ENCODE data around the gene RDH14.

Gene RDH14

GRCh38 chr2:18519914-18520450, 40.5 kb downstream of the RDH14 start:
- H3K4me3 ChIP-seq (ENCODE audit: low read depth, low read length): no peak overlapping the region
- no peak for DNase-seq (ENCODE audit: low read depth)
- TF ChIP-seq, protein P1, sequence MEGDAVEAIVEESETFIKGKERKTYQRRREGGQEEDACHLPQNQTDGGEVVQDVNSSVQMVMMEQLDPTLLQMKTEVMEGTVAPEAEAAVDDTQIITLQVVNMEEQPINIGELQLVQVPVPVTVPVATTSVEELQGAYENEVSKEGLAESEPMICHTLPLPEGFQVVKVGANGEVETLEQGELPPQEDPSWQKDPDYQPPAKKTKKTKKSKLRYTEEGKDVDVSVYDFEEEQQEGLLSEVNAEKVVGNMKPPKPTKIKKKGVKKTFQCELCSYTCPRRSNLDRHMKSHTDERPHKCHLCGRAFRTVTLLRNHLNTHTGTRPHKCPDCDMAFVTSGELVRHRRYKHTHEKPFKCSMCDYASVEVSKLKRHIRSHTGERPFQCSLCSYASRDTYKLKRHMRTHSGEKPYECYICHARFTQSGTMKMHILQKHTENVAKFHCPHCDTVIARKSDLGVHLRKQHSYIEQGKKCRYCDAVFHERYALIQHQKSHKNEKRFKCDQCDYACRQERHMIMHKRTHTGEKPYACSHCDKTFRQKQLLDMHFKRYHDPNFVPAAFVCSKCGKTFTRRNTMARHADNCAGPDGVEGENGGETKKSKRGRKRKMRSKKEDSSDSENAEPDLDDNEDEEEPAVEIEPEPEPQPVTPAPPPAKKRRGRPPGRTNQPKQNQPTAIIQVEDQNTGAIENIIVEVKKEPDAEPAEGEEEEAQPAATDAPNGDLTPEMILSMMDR (IDR thresholded peaks at IDR 0.05; ENCODE audit: low read depth, low read length): no peak
- TF ChIP-seq POLR2A (IDR thresholded peaks at IDR 0.05; ENCODE audit: extremely low read depth, insufficient read length): no peak

DNA sequence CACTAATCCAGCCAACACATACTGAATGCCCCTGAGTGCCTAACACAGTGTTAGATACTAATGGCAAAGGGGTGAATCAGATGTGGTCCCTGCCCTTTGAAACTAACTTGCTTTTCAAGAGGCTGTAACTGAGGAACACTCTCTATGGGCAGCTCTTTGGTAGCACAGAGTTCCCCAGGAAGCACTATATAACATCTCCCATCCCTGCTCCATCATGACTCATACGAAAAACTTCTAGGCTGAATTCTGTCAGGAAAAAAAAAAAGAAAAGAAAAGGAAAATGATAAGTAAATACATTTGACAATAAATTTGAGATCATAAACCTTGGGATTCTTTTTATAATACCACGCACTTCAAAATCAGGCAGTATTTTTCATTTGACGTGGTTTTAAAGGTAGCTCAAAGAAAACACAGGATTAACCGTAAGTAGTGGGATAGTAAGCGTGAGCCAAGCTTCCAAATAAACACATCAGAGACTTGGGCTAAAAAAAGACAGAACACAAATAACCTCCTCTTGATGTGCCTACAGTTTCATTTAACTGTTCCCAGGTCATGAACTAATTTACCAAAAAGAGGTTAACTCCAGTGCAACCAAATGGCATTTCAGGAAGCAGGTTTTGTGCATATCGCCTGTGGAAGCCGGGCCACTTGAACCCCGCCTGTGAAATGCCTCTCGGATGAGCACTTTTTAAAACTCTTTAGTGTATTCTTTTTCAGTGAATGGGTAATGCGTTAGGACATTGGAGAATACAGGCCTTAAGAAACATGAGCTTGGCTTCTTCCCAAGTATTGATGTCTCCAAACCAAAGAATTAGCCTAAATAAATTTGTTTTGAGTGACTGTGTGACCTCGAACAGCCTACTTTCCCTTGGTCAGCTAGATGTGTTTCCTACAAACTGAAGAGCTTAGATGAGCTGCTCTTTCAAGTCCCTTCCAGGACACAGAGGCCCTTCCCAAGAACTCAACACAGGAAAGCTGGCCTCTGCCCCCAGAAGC, 42.0 kb downstream of the RDH14 start:
- DNase-seq (ENCODE audit: low read depth): no peak
- no peak overlapping the region for H3K4me3 ChIP-seq (ENCODE audit: low read depth, low read length)
- TF ChIP-seq MAX (IDR thresholded peaks at IDR 0.05; ENCODE audit: low read depth, low read length): no peak

DNA sequence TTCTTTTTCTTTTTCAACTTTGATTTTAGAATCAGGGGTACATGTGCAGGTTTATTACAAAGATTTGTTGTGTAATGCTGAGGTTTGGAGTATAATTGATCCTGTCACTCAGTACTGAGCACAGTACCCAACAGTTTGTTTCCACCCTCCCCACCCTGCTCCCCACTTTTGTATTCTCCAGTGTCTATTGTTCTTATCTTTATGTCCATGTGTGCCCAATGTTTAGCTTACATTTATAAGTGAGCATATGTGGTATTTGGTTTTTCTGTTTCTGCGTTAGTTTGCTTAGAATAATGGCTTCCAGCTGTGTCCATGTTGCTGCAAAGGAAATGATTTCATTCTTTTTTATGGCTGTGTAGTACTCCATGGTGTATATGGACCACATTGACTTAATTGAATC, 43.1 kb downstream of the RDH14 start:
- no peak overlapping the region for H3K4me3 ChIP-seq (ENCODE audit: low read depth, low read length)
- TF ChIP-seq, protein P1 (IDR thresholded peaks at IDR 0.05; ENCODE audit: low read depth, low read length): no peak
- TF ChIP-seq MYC (IDR thresholded peaks at IDR 0.05; ENCODE audit: low read depth, low read length) (no peak), POLR2A (IDR thresholded peaks at IDR 0.05; ENCODE audit: extremely low read depth, insufficient read length) (no peak), MAX (IDR thresholded peaks at IDR 0.05; ENCODE audit: low read depth, low read length) (no peak)
- DNase-seq (ENCODE audit: low read depth): no peak

DNA sequence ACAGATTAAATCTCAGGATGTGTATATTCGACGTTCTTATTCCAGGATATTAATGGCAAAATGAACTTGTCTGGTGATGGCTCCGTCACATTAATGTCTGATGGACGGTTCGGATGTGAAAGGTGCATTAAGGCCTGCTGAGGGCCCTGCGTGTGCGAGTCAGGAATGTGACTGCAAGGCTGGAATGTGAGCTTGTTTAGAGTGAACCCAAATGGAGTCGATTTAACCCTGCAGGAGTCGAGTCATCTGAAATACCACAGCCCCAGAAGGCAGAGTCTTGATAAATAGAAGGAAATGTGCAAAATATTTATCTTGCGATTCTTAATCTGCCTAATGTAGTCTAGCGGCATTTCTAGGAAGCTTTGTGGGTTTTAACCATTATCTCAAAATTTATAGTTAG, 44.3 kb downstream of the RDH14 start:
- TF ChIP-seq POLR2A (IDR thresholded peaks at IDR 0.05; ENCODE audit: extremely low read depth, insufficient read length) (no peak), MYC (IDR thresholded peaks at IDR 0.05; ENCODE audit: low read depth, low read length) (no peak), MAX (IDR thresholded peaks at IDR 0.05; ENCODE audit: low read depth, low read length) (no peak)
- TF ChIP-seq, protein P1 (IDR thresholded peaks at IDR 0.05; ENCODE audit: low read depth, low read length): no peak
- DNase-seq (ENCODE audit: low read depth): no peak

GRCh38 chr2:18514526-18515461, 45.7 kb downstream of the RDH14 start:
- H3K4me3 ChIP-seq (ENCODE audit: low read depth, low read length): no peak overlapping the region
- no peak for DNase-seq (ENCODE audit: low read depth)
- no peak for TF ChIP-seq MYC (IDR thresholded peaks at IDR 0.05; ENCODE audit: low read depth, low read length)
- no peak for TF ChIP-seq POLR2A (IDR thresholded peaks at IDR 0.05; ENCODE audit: extremely low read depth, insufficient read length)
- no peak for TF ChIP-seq MAX (IDR thresholded peaks at IDR 0.05; ENCODE audit: low read depth, low read length)
- TF ChIP-seq, protein P1 (IDR thresholded peaks at IDR 0.05; ENCODE audit: low read depth, low read length): no peak

More for the DNA sequence above, 44.3 kb downstream of the RDH14 start:
- H3K4me3 ChIP-seq (ENCODE audit: low read depth, low read length): no peak overlapping the region

Measured in NB4 (cell line).